ENCODE results near the gene FAM177A1. TPM values are rescaled to one million over a fixed set of nuclear protein-coding genes. Genes with fewer than 3 reads are reported as not detected.
"Not testable (repeated sequence)": the region's sequence is repeated elsewhere in the genome, so short reads cannot be mapped to it uniquely, and the experiment has no call there.

FAM177A1 gene, protein sequence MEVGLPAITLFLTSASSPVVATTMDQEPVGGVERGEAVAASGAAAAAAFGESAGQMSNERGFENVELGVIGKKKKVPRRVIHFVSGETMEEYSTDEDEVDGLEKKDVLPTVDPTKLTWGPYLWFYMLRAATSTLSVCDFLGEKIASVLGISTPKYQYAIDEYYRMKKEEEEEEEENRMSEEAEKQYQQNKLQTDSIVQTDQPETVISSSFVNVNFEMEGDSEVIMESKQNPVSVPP
- total RNA-seq (2014; rRNA removed; shearing (Covaris generic)) = 40.6 and 49.9 TPM in 2 replicates

DNA sequence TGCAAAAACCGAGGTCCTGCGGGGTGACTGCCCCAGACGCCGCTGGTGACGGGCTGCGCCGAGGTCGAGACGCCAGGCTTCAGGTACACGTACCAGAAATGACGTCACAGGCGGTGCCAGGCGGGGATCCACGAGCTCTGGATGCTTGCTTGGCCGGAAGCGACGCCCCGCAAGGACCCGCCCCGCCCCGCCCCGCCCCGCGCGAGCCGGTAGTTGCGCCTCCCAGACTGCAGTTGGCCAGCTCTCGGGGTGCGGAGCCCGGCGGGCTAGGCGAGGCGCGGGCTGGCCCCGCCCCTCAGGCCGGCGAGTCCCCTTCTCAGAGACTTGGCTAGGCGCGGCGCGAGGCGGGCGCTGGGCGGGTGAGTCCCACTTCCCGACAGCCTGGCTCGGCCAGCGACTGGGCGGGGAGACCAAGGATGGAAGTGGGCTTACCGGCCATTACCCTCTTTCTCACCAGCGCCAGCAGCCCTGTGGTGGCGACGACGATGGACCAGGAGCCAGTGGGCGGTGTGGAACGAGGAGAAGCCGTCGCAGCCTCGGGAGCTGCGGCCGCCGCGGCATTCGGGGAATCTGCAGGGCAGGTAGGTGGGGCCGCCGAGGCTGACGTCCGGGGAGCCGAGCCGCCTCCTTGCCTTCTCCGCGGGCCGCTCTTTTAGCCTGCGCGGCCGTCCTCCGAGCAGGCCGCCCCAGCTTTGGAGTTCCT is at the start of gene FAM177A1:
Gene FAM177A1 (plus strand): TSS at position 225 of the 703 bp plus-strand sequence. CDS start 192 bp downstream, at position 417.
- peak; percentile 96 for DNase-seq (ENCODE audit: low read depth)

DNA sequence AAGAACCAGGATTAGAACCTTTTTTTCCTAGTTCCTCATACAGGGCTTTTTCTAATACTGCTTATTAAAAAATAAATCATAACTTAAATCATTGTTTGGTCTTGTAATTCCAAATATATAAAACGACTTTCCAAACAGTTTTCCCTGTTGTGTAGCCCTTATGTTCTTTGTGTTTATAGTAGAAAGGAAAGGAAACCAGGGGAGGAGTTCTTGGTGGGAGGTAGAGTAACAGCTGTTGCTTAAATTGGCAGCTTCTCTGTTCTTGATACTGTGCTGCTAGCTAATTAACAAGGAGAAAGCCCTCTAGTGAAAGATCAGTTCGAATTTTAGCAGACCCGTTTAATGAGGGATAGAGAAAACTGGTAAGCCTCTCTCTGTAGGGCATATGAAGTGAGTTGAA is 48.3 kb upstream of the FAM177A1 start:
- no peak for DNase-seq (ENCODE audit: low read depth)

DNA sequence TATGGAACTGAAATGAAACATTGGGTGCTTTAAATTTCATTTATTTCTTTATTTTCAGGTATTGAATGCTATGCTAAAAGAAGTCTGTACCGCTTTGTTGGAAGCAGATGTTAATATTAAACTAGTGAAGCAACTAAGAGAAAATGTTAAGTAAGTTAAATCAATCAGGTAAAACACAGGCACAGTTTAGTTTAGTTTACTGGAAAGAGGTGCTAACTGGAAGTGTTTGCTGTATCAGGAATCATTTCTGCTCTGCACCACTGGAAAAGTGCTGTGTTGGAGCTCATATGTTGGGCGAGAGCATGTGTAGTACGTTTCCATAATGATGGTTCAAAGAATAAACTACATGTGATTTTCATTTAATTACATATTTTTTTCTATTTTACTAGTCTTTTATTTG is 46.6 kb upstream of the FAM177A1 start:
- no peak for DNase-seq (ENCODE audit: low read depth)

DNA sequence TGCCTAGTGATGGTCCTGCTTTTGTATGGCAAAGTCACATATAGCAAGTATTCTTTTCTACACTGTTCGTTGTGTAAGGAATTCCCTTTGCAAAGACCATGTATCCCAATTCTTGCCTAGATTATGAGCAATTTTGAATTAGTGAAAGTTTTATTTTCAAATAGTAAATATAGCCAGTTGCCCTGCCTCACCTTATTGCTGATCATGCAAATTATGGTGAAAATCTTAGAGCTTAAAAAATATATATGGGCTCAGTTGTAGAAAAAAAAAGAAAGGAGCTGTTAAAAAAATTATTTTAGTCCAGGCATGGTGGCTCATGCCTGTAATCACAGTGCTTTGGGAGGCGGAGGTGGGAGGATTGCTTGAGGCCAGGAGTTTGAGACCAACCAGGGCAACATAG is 44.5 kb upstream of the FAM177A1 start:
- DNase-seq (ENCODE audit: low read depth) = no peak

DNA sequence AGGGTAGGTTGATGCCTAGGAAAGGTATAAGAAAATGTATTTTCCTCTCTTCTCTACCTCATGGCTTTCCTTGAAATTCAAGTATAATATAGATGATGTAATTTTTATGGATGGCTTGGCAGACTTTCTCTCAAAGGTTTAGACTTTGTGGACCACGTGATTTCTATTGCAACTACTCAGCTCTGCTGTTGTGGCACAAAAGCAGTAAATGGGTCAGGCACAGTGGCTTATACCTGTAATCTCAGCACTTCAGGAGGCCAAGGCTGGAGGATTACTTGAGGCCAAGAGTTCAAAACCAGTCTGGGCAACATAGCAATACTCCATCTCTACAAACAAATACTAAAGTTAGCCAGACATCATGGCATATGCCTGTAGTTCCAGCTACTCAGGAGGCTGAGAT is 41.2 kb upstream of the FAM177A1 start:
- DNase-seq (ENCODE audit: low read depth) = no peak

DNA sequence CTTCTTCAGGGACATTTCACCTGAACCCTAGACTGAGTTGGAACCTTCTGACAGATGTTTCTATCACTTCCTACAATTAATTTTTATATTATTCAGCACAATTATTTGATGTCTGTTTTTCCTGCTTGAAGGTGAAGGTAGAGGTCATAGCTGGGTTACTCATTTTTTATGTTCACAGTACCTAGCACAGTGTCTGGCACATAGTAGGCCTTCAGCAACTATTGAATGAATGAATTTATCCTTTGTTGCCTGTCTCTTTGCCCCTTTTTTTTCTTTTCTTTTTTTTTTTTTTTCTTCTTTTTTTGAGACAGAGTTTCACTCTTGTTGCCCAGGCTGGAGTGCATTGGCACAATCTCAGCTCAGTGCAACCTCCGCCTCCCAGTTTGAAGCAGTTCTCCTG is 29.5 kb upstream of the FAM177A1 start:
- no peak for DNase-seq (ENCODE audit: low read depth)

DNA sequence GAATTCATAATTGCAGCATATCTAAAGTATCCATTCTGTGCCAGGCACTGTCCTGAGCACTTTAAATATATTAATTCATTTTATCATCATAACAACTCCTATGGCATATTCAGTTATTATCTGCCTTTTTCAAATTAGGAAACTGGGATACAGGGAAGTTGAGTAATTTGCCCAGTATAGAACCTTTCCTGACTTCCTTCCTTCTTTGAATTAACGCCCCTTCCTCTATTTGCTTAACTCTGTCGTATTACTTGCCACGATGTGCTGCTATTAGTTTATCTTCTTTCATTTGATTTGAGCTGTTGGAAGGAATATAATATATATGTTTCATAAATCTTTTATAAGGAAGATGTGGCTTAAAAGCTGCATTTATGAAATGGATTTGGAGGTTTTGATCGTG is 25.4 kb upstream of the FAM177A1 start:
- no peak for DNase-seq (ENCODE audit: low read depth)

DNA sequence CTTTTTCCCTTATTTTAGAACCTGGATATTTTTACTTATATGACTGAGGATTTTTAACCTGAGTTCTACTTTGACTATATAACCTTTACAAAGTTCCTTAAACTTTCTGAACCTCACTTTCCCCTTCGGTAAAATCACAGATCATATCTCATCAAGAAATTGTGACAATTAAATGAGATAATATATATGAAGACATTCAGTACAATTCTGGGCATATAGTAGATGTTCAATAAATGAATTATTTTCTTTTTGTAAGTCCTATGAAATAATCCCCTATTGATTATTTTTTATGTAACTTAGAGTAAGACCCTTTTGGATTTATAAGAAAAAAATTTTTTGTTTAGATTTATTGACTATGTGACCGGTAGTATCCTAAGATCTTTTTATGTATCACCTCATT is 17.6 kb upstream of the FAM177A1 start:
- no peak for DNase-seq (ENCODE audit: low read depth)

DNA sequence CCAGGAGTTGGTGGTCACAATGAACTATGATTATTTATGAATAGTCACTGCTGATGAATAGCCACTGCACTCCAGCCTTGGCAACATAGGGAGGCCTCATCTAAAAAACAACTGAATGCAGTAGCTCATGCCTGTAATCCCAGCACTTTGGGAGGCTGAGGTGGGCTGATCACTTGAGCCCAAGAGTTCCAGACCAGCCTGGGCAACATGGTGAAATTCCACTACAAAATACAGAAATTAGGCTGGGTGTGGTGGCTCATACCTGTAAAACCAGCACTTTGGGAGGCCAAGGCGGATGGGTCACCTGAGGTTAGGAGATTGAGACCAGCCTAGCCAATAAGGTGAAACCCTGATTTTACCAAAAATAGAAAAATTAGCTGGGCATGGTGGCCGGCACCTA is 13.5 kb upstream of the FAM177A1 start:
- DNase-seq (ENCODE audit: low read depth) = no peak

DNA sequence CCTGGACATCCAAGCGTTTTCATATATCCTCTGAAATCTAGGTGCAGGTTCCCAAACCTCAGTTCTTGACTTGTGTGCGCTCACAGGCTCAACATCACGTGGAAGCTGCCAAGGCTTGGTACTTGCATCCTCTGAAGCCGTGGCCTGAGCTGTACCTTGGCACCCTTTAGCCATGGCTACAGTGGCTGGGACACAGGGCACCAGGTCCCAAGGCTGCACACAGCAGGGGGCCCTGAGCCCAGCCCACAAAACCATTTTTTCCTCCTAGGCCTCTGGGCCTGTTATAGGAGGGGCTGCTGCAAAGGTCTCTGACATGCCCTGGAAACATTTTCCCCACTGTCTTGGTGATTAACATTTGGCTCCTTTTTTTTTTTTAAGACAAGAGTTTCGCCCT is 11.6 kb upstream of the FAM177A1 start:
- DNase-seq (ENCODE audit: low read depth) = no peak

DNA sequence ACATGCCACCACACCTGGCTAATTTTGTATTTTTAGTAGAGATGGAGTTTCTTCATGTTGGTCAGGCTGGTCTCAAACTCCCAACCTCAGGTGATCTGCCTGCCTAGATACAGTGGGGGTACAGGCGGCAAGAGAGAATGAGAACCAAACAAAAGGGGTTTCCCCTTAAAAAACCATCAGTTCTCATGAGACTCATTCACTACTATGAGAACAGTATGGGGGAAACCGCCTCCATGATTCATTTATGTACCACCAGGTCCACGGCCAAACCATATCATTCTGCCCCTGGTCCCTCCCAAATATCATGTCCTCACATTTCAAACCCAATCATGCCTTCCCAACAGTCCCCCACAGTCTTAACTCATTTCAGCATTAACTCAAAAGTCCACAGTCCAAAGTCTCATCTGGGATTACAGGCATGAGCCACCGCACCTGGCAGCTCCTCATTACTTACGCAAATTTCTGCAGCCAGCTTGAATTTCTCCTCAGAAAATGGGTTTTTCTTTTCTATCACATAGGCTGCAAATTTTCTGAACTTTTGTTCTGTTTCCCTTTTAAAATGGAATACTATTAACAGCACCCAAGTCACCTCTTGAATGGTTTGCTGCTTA is 11.0 kb upstream of the FAM177A1 start:
- not testable (repeated sequence) for DNase-seq (ENCODE audit: low read depth)

DNA sequence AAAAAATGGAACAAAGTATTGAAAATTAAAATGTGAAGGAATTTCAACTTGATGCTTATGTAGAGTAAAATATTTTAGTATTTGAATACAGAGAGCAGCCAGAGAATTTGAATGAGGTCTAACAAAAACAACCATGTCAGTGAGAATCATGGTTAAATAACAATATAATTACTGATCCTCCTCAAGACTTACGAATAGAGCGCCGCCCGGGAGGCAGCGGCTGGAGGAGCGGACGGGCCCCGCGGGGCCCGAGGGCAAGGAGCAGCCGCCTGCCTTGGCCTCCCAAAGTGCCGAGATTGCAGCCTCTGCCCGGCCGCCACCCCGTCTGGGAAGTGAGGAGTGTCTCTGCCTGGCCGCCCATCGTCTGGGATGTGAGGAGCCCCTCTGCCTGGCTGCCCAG is 7.8 kb upstream of the FAM177A1 start:
- DNase-seq (ENCODE audit: low read depth) = not testable (repeated sequence)

DNA sequence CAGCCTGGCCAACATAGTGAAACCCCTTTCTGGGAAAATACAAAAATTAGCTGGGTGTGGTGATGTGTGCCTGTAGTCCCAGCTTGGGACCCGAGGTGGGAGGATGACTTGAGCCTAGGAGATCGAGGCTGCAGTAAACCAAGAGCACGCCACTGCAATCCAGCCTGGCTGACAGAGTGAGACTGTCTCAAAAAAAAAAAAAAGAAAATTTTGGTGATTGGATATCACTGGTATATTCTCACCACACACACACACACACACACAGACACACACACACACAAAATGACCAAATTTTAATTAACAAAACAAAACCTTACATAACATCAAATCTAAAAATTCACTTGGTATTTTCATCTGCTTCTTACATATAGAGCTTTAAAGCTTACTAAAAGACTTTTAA is 3.4 kb upstream of the FAM177A1 start:
- no peak for DNase-seq (ENCODE audit: low read depth)

DNA sequence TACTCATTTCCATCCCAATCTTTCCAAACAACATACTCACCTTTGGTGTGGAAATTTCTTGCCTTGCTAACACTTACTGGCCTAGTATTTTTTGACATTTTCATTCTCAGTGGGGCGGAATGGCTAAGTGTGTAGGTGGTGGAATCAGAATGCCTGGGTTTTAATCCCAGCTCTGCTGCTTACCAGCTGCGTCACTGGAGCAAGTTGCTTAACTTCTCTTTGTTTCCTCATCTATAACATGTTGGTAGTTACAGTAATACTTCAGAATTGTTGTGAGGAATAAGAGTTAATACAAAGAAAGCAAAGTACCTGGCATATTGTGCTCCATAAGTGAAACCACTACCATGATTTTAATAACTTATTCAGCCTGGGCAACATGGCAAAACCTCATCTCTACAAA is 3.0 kb upstream of the FAM177A1 start:
- DNase-seq (ENCODE audit: low read depth) = no peak

DNA sequence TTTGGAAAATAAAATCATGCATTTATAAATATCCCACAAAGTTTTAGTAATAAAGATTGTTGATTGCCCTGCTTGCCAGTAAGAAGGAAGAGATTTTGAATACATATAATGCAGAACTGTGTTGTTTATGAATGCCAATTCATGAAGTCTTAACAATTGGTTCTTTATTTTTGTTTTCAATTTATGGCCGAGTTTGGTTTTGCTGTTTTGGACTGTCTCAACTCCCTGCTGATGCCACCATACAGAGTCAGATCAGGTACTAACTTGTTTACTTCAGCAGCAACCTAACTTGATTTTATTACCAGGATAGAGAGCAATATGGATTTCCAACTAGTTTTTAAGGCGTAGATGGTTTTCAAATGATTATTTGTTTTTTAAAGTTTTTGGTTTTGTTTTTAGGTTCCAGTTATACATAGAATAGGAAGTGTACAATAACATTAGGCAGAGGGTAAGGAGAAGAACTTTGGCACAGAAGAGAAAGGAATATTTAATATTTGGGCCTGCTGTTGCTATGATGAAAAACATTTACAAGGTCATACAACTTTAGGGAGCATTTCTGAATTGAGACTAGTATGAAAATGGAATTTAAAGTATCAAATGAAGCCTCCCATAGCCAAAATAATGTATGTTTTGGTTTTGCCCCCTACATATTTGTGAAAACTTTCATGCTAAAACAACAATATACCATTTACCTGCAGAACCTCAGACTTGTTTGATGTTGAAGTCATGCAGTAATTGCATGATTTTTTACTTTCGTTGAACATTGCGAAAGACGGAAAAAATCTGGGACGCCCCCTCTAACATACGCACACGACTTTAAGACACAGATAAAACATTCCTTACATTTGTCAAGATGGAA is 904 bp upstream of the FAM177A1 start:
- DNase-seq (ENCODE audit: low read depth) = no peak

DNA sequence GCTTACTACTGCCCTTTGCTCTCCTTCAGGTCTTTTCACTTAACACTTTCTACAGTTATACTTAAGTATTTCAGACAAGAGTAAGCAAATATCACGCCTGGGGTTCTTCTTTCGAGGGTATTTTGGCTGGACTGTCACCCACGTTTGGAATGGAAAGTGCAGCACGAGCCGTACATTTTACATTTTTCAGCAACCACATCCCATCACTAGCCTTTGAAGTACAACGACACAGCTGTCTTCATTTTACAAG is 349 bp upstream of the FAM177A1 start:
- DNase-seq (ENCODE audit: low read depth) = no peak

DNA sequence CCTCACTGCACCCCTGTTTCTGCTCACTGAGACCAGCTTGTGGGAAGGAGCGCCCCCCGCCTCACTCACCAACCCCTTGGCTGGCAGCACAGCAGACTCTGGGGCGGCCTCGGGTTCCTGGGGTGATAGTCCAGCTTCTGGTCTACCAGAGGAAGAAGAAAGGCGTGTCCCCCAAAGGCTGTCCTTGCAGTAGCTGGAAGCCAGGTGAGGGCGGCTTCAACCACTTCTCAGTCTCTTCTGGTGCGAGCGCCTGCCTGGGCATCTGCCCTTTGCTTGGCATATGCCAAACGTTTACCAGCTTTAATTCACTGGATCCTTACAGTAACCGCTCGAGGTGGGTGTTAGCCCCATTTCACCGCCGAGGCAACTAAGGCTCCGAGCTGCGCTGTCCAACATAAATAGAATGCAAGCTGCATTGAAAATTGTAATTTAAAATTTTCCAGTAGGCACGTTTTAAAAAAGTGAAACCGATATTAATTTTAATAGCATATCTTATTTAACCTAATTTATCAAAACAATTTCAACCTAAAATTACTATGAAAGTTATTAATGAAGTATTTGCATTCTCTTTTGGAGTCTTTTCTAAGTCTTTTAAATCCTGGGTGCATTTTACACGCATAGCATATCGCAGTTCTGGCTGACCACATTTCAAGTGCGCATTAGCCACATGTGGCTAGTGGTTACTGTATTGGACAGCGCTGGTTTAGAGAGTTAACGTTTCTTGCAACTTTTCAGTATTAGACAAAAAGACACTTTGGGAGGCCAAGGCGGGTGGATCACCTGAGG is 872 bp downstream of the FAM177A1 start:
- DNase-seq (ENCODE audit: low read depth) = peak; percentile 50

DNA sequence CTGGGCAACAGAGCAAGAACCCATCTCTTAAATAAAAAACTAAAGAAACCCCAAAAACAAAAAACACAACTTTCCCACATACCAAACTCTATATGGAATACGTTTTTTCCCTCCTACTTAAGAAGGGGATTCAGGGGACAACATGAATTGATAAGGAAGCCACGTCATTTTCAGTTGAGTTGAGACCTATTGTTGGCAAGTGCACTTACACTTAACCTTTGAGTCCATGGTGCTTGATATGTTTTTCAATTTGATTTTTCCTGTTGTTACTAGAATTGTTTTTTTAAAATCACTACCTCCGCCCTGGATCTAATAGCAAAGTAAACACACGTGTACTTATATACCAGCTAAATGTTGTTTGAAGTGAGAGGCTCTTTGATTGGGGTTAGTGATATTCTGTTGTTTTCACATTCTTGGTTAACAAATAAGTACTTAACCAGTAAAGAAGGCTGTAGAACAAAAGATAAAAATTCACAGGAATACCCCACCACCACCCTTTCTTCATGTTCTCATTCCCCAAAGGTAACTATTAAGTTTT is 2.0 kb downstream of the FAM177A1 start:
- no peak for DNase-seq (ENCODE audit: low read depth)

DNA sequence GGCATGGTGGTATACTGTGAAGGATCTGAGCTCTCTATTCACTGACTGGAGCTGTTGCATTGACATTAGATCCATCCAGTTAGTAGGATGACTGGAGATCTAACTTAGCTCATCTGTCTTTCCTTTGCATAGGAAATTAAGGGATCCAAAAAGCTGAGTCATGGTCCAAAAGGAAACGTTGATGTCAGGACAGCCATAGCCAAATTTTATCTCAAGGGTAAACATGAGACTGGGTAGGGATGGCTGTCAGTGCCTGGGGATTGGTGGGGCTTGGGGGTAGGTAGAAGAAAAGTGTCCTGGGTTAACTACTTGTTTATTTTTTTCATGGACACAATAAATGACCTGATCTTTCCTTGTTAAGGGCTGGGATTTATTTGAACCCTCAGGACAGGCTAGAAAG is 4.6 kb downstream of the FAM177A1 start:
- peak; percentile 66 for DNase-seq (ENCODE audit: low read depth)

DNA sequence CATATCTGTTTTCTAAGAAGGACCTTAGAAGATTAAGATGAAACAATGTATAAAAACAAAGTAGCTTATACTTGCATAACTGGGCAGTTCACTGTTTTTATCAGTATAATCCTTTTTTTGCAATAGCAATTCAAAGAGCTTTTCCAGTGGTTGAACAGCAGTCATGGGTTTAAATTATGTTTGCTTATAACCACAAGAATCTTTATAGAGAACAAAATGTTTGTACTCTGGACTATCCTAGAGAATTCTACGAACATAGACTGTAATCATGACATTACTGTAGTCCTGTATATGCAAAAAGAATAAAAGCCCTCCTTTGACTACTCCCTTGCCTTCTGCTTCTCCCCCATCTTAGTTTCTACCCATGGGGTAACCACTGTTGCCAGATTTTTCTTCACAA is 5.7 kb downstream of the FAM177A1 start:
- peak; percentile 11 for DNase-seq (ENCODE audit: low read depth)

DNA sequence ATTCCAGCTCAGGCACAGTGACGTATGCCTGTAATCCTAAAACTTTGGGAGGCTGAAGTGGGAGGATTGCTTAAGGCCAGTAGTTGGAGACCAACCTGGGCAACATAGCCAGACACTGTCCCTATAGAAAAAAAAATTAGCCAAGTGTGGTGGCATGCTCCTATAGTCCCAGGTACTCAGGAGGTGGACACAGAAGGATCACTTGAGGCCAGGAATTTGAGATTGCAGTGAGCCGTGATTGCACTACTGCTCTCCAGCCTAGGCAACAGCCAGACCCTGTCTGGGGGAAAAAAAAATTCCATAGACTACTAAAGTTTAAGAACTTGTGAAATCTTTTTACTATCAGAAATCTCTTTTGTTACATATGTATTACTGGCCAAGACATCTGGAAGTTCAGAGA is 6.6 kb downstream of the FAM177A1 start:
- DNase-seq (ENCODE audit: low read depth) = no peak

Data from M059J (cell line).